Spleen (tissue), 7 donors: ENCODE measurements around the gene IGHMBP2.

ENCODE experiments used
- CTCF ChIP-seq, 11 experiments: fragments of 200-600 bp in 7 of 11; fragments of 450-650 bp in 4 of 11; sonication (generic) in 4 of 11; IDR thresholded peaks in 8 of 11; conservative IDR thresholded peaks in 3 of 11; 1 replicate in 7 of 11; 2 replicates in 4 of 11; pipeline versions ENCODE4 v1.4.0 to v1.8.0; 2016 to 2021; ENCODE audit warnings: antibody characterized with exemption in 11 of 11, inconsistent platforms in 4 of 11, mild to moderate bottlenecking in 1 of 11
- POLR2AphosphoS5 ChIP-seq, 3 donors: sonication (generic); formaldehyde crosslinking; IDR thresholded peaks; one replicate each; pipeline ENCODE4 v1.5.1; 2017; ENCODE audit warnings: antibody characterized with exemption in 3 of 3
- donor health status: DM: no; HTN: no; CAD: no; lungs with moderate emphysema.
- donor health status: DM: no; HTN: no; CAD: no.
- donor health status: DM: no; HTN: no; CAD: no.

DNA sequence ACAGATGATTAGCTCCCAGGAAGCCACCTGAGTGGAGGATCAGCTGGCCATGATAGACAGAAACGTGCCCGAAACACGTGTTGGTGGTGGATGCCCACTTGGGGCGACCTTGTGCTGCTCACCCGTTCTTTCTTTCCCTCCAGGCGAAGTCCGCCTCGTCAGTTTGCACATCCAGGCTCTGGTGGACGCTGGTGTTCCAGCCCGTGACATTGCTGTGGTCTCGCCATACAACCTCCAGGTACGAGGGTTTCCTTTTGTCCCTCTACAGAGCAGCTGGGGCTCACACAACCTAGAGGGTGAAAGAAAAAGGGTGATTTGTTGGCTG is 30.6 kb downstream of the IGHMBP2 start:
- TF ChIP-seq CTCF (IDR thresholded peaks at IDR 0.05 in 8 of 11, conservative IDR thresholded peaks at IDR 0.05 in 3 of 11), result no peak
- TF ChIP-seq POLR2AphosphoS5 (IDR thresholded peaks at IDR 0.05), result no peak
